ENCODE measurements around the gene TRMO.

TRMO gene

GRCh38 chr9:97903177-97903576, 19.1 kb downstream of the TRMO start:
- no peak for DNase-seq (ENCODE audit: low spot score)

- peak; percentile 67 for DNase-seq (ENCODE audit: low spot score)
Observed at GRCh38 chr9:97900738-97901565, 21.3 kb downstream of the TRMO start.

- DNase-seq (ENCODE audit: low spot score), result no peak
Observed at GRCh38 chr9:97900103-97900737, 22.1 kb downstream of the TRMO start.

GRCh38 chr9:97895695-97896332, 26.5 kb downstream of the TRMO start:
- DNase-seq (ENCODE audit: low spot score), result peak; percentile 24

GRCh38 chr9:97895211-97895610, 27.1 kb downstream of the TRMO start:
- DNase-seq (ENCODE audit: low spot score), result no peak

- no peak for DNase-seq (ENCODE audit: low spot score)
Observed at GRCh38 chr9:97892421-97892820, 29.9 kb downstream of the TRMO start.

GRCh38 chr9:97891736-97892135, 30.6 kb downstream of the TRMO start:
- no peak for DNase-seq (ENCODE audit: low spot score)

- peak; percentile 66 for DNase-seq (ENCODE audit: low spot score)
Observed at GRCh38 chr9:97889941-97890887, 32.1 kb downstream of the TRMO start.

GRCh38 chr9:97880336-97880735, 42.0 kb downstream of the TRMO start:
- DNase-seq (ENCODE audit: low spot score), result no peak

GRCh38 chr9:97876061-97876460, 46.2 kb downstream of the TRMO start:
- DNase-seq (ENCODE audit: low spot score), result no peak

- no peak for DNase-seq (ENCODE audit: low spot score)
Observed at GRCh38 chr9:97875111-97875510, 47.2 kb downstream of the TRMO start.

GRCh38 chr9:97874624-97875023, 47.7 kb downstream of the TRMO start:
- DNase-seq (ENCODE audit: low spot score), result no peak

- no peak for DNase-seq (ENCODE audit: low spot score)
Observed at GRCh38 chr9:97873882-97874281, 48.4 kb downstream of the TRMO start.

- no peak for DNase-seq (ENCODE audit: low spot score)
Observed at GRCh38 chr9:97873425-97873824, 48.9 kb downstream of the TRMO start.

- no peak for DNase-seq (ENCODE audit: low spot score)
Observed at GRCh38 chr9:97868859-97869258, 53.4 kb downstream of the TRMO start.

- DNase-seq (ENCODE audit: low spot score), result no peak
Observed at GRCh38 chr9:97866848-97867247, 55.5 kb downstream of the TRMO start.

GRCh38 chr9:97866300-97866699, 56.0 kb downstream of the TRMO start:
- DNase-seq (ENCODE audit: low spot score), result no peak

- no peak for DNase-seq (ENCODE audit: low spot score)
Observed at GRCh38 chr9:97864396-97864795, 57.9 kb downstream of the TRMO start.

GRCh38 chr9:97863314-97863713, 59.0 kb downstream of the TRMO start:
- no peak for DNase-seq (ENCODE audit: low spot score)

- no peak for DNase-seq (ENCODE audit: low spot score)
Observed at GRCh38 chr9:97861148-97861475, 61.2 kb downstream of the TRMO start.

- no peak for DNase-seq (ENCODE audit: low spot score)
Observed at GRCh38 chr9:97860451-97861147, 61.7 kb downstream of the TRMO start.

- DNase-seq (ENCODE audit: low spot score), result no peak
Observed at GRCh38 chr9:97859346-97859745, 63.0 kb downstream of the TRMO start.

Measured in hematopoietic multipotent progenitor cell treated with erythropoietin and hydrocortisone succinate and interleukin-3 and kit ligand, for 17 days (in vitro differentiated cells).